Skin epidermis (tissue), 12 donors: ENCODE measurements around the gene PTDSS2.

ENCODE experiments used
- H3K27ac ChIP-seq, 21 experiments: fragments of 200-600 bp; sonication (generic) in 11 of 21; one replicate each; pipeline ENCODE4 v1.5.0; 2020; ENCODE audit warnings: mild to moderate bottlenecking in 3 of 21, inconsistent platforms in 2 of 21, moderate library complexity in 2 of 21
- H3K4me3 ChIP-seq, 7 experiments: fragments of 200-600 bp; sonication (generic) in 2 of 7; one replicate each; pipeline ENCODE4 v1.5.0; 2020; ENCODE audit warnings: inconsistent platforms in 2 of 7, mild to moderate bottlenecking in 2 of 7, moderate library complexity in 1 of 7

PTDSS2 gene

DNA sequence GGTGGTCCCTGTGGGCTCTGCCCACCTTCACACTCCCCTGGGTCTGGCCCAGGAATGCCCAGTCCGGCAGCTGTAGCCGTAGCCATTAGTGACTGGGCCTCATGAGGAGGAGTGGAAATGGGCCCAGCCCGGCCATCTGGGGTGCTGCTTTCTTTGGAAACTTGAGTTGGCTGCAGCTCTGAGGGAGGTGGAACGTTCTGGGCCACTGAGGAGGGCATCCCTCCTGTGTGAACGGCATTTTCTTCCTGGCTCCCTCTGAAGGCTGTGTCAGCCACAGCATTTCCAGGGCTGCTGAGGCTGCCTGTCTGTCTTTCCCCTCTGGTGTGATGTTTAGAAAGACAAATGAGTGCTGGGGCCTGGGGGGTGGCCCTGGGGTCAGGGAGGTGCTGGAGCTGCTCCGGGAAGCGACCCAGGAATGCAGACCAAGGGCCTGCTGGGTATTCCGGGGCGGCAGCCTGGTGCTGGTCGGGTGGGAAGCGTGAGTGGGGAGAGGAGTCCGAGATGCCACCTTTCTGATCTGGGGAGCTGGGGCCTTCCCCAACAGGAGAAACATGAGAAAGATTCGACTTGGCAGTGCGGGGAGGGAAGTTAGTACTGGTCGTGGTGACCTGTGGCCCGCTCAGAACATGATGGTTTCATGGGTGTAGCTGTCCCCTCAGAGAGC is 27.1 kb downstream of the PTDSS2 start:
- no peak overlapping the region for H3K4me3 ChIP-seq
- no peak overlapping the region for H3K27ac ChIP-seq

DNA sequence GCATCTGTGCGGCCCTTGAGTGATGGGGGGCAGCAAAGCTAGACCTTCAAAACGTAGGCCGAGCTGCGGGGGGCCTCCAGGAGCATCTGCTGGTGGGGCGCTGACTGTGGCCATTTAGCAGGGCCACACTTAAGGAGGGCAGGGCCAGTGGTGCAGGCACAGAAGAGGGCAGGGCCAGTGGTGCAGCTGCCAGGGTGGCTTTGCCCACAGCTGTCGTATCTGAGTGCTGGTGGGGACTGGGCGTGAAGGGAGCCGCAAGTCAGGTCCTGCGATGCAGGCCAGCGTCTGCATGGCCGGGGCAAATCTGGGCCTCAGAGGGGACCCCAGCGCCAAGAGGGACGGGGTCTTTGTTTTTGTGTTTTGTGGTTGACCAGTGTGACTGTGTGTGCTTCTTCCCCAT is 29.2 kb downstream of the PTDSS2 start:
- no peak overlapping the region for H3K4me3 ChIP-seq
- H3K27ac ChIP-seq: no peak overlapping the region

DNA sequence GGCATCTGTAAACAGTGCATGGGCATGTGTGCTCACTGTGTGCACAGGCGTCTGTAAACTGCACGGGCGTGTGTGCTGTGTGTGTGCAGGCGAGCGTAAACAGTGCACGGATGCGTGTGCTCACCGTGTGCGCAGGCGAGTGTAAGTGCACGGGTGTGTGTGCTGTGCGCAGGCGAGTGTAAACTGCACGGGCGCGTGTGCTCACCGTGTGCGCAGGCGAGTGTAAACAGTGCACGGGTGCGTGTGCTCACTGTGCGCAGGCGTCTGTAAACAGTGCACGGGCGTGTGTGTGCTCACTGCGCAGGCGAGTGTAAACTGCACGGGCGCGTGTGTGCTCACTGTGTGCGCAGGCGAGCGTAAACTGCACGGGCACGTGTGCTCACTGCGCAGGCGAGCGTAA is 34.5 kb downstream of the PTDSS2 start:
- Histone ChIP-seq H3K27ac (no peak overlapping the region), H3K4me3 (no peak overlapping the region)

DNA sequence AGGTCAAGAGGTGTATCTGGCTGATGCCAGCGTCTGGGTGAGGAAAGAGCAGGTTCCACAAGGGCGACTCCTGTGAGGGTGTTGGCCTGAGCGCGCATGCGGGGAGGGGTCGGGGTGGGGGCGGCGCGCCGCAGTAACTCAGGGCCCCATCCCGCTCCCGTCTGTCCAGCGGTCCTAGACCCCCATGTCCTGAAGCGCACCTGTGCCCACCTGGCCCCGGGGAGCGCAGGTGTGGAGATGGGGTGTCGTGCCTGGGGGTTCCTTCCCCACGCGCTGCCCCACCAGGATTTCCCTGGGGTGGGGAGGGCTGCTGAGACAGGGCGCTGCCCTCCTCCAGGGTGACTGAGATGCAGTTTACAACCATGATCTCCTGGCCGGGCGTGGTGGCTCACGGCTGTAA is 36.1 kb downstream of the PTDSS2 start:
- peak overlapping the region in 2 of 21 experiments; percentile 45 to 49 for H3K27ac ChIP-seq
- H3K4me3 ChIP-seq: no peak overlapping the region

DNA sequence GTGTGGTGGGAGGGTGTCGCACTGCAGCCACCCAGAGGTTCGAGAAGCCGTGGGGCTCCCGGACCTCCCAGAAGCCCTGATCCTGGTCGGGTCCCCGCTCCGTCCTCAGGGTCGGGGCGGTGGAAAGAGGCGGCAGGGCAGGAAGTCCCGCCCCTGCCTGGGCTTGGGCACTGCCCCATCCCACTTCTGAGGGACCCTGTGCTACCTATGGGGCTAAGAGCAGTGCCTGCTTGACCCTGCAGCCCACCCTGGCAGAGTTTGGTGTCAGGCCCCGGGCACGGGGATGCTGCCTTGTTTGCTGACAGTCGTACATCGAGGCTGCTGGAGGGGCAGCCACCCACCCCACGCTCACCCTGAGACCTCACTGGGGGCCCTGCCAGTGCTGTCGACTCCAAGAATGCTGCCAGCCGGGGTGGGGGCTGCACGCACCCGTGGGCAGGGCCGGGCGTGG is 37.5 kb downstream of the PTDSS2 start:
- Histone ChIP-seq H3K27ac (peak overlapping the region in 1 of 21 experiments; percentile 1), H3K4me3 (no peak overlapping the region)

DNA sequence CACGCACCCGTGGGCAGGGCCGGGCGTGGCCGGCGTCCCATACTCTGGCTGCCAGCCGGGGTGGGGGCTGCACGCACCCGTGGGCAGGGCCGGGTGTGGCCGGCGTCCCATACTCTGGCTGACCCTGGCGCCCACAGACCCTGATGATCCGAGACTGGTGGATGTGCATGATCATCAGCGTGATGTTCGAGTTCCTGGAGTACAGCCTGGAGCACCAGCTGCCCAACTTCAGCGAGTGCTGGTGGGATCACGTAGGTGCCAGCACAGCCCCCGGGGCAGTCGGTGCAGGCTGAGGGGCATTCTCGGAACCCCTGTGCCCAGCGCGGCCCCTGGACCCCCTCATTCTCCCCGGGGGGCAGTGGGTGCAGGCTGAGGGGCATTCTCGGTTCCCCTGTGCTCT is 38.0 kb downstream of the PTDSS2 start:
- Histone ChIP-seq H3K4me3 (no peak overlapping the region), H3K27ac (peak overlapping the region in 1 of 21 experiments; percentile 1)

DNA sequence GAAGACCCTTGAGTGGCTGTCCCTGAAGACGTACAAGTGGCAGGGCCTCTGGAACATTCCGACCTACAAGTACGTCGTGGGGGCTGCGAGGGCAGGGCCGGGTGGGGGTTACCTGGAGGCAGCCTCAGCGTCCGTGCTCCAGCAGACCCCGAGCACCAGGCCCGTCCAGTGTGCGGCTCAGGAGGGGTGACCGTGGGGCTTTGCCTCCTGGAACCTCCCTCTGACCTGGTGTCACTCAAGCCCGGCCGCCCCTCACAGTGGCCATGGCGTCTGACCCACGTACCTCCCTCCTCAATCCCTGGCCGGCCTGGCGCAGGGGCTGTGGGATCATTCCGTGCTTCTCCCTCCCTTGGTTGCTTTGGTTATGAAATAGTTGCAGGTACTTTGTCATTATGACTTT is 38.5 kb downstream of the PTDSS2 start:
- Histone ChIP-seq H3K27ac (no peak overlapping the region), H3K4me3 (no peak overlapping the region)

DNA sequence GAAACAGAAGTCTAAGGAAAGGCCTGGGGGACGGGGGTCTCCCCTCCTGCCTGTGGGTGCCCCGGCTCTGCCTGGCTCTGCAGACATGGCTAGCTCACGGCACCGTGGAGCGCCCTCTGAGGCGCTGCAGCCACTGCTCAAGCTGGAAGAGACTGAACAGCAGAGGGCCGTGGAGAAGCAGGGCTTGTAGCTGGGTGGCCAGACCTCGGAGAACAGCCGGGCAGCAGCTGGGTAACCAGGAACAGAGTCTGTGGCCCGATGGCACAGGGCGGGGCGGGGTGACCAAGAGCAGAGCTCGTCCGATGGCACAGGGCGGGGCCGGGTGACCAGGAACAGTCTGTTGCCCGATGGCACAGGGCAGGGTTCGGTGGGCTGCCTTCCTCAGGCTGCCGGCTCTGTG is 38.9 kb downstream of the PTDSS2 start:
- Histone ChIP-seq H3K4me3 (no peak overlapping the region), H3K27ac (no peak overlapping the region)

DNA sequence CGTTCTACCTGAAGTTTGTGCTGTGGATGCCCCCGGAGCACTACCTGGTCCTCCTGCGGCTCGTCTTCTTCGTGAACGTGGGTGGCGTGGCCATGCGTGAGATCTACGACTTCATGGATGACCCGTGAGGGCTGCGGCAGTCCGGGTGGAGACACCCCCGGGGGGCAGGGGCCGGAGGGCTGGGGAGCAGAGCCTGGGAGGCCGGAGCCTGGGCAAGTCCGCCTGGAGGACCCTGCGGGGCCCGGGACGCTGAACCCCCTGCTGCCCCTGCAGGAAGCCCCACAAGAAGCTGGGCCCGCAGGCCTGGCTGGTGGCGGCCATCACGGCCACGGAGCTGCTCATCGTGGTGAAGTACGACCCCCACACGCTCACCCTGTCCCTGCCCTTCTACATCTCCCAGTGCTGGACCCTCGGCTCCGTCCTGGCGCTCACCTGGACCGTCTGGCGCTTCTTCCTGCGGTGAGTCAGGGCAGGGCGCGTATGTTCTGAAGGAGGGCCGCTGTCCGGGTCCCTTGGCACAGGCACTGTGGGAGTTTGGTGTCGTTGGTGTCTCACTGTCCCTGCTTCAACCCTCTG is 39.6 kb downstream of the PTDSS2 start:
- Histone ChIP-seq H3K27ac (no peak overlapping the region), H3K4me3 (no peak overlapping the region)

DNA sequence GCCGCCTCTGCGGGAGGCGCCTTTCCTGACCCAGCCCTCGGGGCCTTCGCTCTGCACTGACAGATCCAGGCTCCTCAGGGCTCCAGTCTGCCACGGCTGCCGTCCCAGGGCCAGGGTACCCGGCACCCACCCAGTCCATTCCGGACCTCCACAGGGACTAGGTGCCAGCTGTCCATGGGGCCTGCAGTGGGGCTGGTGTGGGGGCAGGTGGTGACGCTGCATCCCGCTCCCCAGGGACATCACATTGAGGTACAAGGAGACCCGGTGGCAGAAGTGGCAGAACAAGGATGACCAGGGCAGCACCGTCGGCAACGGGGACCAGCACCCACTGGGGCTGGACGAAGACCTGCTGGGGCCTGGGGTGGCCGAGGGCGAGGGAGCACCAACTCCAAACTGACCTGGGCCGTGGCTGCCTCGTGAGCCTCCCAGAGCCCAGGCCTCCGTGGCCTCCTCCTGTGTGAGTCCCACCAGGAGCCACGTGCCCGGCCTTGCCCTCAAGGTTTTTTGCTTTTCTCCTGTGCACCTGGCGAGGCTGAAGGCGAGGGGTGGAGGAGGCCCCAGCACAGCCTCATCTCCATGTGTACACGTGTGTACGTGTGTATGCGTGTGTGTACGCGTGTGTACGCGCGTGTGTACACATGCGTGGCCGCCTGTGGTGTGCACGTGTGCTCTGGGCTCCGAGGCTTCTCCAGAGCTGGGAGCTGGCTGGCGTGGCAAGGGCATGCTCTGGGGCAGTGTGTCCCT is 40.3 kb downstream of the PTDSS2 start:
- no peak overlapping the region for H3K4me3 ChIP-seq
- H3K27ac ChIP-seq: no peak overlapping the region

DNA sequence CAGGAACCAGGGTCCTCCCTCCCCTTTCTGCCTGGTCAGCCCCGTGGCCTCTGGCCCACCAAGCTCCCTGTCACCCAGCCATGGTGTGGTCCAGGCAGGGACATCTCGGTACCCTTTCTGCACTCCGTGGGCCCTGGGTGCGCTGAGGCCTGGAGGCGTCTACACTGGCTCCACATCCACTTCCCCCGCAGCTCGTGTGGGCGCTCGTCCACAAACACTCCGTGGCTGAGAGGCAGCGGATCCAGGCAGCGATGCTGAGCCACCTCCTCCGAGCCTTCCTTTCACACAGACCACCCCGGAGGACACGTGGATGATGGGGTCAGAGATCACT is 40.8 kb downstream of the PTDSS2 start:
- Histone ChIP-seq H3K4me3 (no peak overlapping the region), H3K27ac (no peak overlapping the region)

DNA sequence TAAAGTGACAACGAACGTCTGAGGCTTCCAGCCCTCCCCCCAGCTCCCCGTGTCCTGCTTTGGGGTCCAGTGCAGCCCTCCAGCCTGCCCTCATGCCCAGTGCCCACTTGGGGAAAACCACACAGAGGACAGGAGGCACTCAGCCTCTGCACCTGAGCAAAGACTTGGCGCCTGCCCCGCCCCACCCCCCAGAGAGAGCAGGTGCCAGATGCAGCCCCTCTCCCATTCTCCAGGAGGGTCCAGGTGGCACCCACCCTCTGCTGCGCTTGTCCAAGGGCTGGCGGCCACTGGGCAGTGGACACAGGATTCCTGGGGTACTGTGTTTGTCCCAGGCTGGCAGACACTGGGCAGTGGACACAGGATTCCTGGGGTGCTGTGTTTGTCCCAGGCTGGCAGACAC is 41.3 kb downstream of the PTDSS2 start:
- H3K4me3 ChIP-seq: no peak overlapping the region
- H3K27ac ChIP-seq: no peak overlapping the region

DNA sequence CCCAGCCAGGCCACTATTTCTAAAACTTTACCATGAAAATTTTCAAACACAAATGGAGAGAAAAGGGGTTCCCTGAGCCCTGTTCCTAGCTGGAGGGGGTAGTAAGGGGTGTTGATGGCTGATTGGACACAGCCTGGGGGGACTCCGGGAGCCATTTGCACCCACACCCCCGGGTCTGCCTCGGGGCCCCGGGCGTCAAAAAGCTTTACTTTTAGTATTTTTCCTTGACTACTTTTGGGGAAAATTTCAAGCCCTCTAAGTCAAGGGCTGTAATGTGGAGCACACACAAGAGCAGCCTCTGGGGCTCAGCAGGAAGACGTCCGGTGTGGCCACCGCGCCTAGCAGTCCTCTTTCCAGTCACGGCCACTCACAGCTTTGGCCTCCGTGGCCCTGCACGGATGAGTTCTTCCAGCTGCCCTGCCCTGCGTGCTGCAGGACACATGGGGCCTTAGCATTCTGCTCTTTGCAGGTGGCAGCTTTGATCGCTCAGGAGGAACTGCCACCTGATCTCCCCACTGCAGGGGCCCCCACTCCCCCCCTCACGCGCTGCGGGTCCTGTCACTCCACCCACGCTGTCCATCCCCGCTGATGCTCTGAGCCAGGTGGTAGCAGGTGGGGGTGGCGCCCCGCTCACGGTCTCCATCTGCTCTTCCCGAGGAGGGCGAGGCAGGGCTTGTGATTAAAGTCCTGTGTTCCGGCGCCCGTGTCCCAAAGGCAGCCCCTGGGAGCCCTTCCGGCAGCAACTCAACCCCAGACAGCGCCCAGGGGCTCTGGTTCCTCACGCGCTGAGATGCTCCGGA is 42.5 kb downstream of the PTDSS2 start:
- H3K27ac ChIP-seq: no peak overlapping the region

DNA sequence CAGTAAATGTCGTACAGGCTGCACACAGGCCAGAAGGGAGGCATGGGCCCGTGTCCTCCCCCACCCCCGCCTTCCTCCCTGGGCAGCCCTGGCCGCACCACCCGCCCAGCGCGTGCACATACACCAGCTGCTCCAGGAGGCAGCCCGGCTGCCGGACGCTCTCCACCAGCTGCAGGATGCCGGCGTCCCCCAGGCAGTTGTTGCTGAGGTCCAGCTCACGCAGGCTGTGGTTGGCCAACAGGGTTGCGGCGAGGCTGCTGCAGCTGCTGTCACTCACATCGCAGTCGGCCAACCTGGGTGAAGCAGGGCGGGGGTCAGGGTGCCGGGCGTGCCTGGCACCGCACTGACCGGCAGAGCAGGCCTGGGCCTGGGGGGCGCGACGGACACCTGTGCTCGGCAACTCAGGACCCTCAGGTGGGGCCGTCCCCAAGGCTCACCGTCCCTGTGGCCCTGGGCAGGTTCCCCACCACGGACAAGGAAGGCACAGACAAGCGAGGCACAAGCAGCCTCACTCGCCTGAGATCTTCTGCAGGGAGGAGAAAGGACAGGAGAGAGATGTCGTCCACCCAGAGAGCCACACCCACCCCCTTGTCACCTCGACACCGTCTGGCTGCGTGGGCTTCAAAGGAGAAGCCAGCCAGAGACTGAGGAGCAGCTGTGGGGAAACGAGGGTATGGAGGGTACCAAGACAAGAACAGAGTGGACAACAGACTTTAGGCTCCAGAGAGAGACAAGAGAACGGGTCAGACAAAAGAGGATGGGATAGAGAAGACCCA is 44.9 kb downstream of the PTDSS2 start:
- Histone ChIP-seq H3K4me3 (no peak overlapping the region), H3K27ac (peak overlapping the region in 1 of 21 experiments; percentile 26)

More for the DNA sequence above, 42.5 kb downstream of the PTDSS2 start:
- no peak overlapping the region for H3K4me3 ChIP-seq

DNA sequence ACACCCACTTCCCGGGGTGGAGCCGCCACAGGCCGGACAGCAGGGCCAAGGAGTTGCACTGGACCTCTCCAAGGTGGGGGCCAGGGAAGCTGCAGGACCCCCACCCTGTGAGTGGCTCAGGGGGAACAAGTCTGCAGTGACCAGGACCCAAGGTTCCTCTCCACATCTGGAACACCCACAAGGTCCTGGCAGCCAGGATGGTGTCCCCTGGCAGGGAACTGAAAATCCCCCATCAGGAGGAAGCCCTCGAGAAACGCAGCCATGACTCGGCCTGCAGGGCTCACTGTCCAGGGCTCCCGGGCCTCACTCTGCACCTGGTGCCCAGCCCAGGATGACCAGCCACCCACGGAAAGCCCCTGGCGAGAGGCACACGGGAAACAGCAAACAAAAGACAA is 45.5 kb downstream of the PTDSS2 start:
- peak overlapping the region in 1 of 21 experiments; percentile 26 for H3K27ac ChIP-seq
- no peak overlapping the region for H3K4me3 ChIP-seq

DNA sequence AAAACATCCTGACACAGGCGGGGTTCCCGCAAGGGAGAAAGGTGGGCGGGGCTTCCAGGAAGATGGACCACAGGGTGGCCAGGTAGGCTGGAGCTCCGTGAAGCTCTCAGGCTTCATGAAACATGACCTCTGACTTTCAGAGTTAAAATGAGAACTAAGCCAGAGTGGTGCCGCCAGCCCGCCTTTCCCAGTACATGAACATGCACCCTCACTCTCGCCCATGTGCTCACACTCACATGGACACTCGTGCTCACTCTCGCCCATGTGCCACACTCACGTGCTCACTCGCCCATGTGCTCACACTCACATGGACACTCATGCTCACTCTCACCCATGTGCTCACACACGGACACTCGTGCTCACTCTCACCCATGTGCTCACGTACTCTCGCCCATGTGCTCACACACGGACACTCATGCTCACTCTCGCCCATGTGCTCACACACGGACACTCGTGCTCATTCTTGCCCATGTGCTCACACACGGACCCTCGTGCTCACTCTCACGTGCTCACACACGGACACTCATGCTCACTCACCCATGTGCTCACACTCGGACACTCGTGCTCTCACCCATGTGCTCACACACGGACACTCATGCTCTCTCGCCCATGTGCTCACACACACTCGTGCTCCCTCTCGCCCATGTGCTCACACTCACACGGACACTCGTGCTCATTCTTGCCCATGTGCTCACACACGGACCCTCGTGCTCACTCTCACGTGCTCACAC is 46.9 kb downstream of the PTDSS2 start:
- no peak overlapping the region for H3K4me3 ChIP-seq

DNA sequence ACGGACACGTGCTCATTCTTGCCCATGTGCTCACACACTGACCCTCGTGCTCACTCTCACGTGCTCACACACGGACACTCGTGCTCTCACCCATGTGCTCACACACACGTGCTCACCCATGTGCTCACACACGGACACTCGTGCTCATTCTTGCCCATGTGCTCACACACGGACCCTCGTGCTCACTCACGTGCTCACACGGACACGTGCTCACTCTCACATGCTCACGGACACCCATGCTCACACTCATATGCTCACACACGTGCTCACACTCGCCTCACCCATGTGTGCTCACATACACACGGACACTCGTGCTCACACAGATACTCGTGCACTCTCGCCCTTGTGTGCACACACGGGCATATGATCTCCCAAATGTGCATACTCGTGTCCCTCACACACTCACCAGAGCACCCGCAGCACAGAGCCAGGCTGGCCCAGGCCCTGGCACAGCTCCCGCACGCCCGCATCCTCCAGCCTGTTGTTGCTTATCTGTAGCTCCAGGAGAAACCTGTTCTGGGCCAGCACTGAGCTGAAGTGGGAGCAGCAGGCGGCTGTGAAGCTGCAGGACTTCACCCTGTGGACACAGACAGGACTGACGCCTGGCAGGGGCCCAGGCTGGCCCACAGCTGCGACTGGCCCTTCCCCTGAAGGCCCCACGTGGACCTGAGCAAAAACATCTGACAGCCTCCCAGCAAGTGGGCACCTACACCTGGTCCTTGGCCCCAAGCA is 47.7 kb downstream of the PTDSS2 start:
- no peak overlapping the region for H3K4me3 ChIP-seq
- no peak overlapping the region for H3K27ac ChIP-seq

More for the DNA sequence above, 46.9 kb downstream of the PTDSS2 start:
- no peak overlapping the region for H3K27ac ChIP-seq
